ENCODE results near the gene PCCA.

- TF ChIP-seq CTCF (IDR thresholded peaks at IDR 0.05; ENCODE audit: low read length) (no peak), EZH2 (IDR thresholded peaks at IDR 0.05; ENCODE audit: borderline replicate concordance, low read length) (no peak)
Observed at GRCh38 chr13:100178309-100178708, 89.4 kb downstream of the PCCA start.

All from OCI-LY1 (cell line).